Stimulated activated CD4-positive, alpha-beta T cell treated with anti-CD3 and anti-CD28 coated beads, Interleukin-12 subunit alpha, Interleukin-12 subunit beta, amount 100 ng/mL, for 4 hours (primary cell): Measurements from ENCODE around the gene MMEL1.

Experiments used
- DNase-seq: peaks from one replicate; pipeline ENCODE4 v3.0.0-alpha.2; 2020

MMEL1 gene

DNA sequence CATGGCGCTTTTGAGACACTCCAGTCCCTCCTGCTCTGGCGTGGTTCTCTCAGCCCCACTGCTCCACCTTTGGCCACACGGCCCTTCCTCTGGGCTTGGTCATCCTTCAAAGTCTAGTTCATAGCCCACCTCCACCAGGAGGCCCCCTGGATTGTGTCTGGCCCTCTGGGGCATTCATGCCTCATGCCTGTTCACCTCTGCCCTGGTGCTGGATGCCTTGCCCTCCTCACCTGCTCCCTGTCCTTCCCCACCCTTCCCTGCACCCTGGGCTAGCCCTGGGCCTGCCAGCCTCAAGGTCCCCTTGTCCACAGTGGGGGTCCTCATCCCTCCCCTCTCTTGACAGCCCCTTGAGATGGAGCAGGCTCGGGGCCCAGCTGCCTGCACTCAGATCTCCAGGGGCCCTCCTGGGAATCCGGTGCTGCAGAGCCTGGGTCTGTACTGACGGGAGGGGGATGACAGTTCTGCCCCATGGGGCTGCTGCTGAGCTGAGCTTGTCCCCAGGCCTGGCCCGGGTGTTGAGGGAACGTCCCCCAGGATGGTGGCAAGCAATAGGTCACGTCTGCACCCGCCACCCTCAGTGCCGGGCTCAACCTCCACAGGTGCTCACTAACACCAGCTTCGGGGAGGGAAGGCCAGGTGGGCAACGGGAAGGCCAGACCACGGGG, 27.8 kb downstream of the MMEL1 start:
- DNase-seq, result no peak

DNA sequence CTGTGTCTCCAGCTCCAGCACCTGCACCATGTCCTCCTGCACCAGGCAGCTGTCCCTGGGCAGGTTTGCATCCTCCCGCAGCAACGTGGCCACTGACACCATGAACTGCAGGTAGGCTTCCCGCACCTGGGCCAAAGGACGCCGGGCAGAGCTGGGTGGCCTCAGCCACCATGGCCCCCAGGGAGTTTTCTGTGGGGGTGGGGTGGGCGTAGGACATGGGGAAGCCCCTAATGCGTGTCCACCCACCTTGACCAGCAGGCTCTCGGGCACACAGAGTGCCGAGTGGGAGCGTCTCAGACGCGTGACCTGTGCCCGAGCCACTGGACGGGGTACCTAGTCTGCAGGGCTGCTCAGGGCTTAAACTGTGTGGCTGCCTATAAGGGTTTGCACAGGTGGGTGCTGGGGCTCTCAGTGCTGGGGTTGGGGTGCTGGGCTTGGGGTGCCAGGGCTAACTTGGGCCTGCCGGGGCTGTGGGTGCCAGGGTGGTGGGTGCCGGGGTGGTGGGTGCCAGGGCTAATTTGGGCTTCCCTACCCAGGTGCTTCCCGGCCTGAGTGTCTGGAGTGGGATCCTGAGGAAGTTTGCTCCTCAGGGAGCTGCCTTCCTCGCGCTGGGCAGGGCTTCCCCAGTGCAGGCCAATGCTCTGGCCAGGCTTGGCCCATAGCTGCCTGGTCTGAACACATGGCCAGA, 28.5 kb downstream of the MMEL1 start:
- no peak for DNase-seq

GRCh38 chr1:2603521-2604155, 29.2 kb downstream of the MMEL1 start:
- DNase-seq, result no peak

- DNase-seq, result no peak
Observed at GRCh38 chr1:2602866-2603520, 29.8 kb downstream of the MMEL1 start.

DNA sequence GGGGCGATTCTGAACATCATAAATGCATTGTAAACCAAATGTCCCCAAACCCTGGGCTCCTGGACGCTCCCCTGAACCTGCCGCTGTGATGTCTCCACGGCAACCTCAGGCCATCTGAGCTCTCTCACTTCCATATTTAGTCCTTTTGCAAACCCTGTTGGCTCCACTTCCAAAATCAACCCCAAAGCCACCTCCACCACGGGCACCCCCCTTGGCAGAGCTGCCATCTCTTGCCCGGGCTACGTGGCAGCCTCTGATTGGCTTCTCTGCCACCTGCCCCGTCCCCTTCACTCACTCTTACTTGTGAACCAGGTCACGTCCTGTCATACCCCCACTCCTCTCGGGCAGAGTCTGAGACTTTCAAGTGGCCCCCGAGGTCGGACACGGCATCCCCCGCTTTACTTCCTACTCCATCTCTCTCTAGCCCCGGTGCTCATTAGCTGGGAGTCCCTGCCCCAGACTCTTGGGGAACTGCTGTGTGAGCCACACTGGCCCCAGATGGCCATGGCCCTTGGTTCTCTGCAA, 30.4 kb downstream of the MMEL1 start:
- no peak for DNase-seq

- no peak for DNase-seq
Observed at GRCh38 chr1:2601721-2602303, 31.0 kb downstream of the MMEL1 start.

- DNase-seq, result no peak
Observed at GRCh38 chr1:2598329-2598931, 34.4 kb downstream of the MMEL1 start.

GRCh38 chr1:2597441-2598328, 35.1 kb downstream of the MMEL1 start:
- no peak for DNase-seq

DNA sequence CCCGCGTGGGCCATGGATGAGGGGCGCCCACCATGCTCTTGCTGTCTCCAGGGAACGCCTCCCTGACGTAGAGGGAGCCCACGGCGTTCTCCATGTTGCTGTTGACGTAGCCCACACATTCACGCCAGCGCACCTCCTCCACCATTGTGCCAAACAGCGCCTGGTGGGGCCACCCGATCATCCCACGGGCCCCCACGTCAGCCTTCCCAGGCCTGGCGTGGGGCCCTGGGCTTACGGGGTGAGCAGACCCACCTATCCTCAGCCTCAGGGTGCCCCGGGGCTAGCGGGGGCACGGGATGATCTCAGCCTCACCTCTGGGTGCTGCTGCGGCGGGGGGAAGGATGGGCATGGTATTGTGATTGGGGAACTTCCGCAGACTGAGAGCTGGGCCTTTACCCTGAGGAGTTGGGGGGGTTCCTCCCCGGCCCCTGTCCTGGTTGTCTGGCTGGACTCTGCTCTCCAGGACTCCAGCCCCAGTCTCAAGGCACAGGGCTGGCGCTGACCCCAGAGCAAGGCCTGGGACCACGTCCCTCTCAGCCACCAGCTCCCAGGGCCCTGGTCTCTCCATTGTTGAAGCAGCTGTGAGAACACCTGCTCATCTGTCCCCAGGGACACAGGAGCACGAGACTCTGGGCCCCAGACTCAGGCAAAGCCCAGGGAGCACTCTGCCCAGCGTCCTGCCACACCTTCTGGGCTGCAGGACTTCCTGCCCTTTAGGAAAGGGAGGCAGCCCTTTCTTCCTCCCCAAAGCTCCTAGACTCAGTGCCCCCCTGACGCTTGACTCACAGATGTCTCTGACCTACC, 36.1 kb downstream of the MMEL1 start:
- no peak for DNase-seq

- no peak for DNase-seq
Observed at GRCh38 chr1:2595812-2596529, 36.8 kb downstream of the MMEL1 start.

DNA sequence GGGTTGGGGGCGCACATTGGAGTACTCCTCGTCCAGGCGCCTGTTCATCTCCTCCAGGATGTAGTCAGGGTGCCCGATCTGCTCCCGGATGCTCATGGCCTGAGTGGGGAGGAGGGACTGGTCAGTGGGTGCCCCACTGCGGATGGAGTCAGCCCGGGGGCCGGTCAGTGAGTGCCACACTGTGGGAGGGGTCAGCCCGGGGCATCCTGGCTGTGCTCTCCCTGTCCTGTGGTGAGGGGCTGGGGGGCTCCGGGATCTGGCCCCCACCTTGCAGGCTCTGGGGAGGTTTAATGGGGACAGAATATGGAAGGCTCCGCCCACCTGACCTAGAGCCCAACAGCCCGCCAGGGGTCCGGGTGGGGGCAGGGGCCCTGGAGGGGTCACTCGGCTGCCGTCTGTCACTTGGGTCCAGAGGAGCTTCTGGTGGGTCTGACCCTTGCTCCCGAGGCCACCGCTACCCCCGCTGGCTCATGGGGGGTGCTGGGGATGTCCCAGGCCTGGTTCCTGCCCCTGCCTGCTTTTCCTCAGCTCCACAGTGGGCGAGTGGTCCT, 37.5 kb downstream of the MMEL1 start:
- DNase-seq, result no peak

DNA sequence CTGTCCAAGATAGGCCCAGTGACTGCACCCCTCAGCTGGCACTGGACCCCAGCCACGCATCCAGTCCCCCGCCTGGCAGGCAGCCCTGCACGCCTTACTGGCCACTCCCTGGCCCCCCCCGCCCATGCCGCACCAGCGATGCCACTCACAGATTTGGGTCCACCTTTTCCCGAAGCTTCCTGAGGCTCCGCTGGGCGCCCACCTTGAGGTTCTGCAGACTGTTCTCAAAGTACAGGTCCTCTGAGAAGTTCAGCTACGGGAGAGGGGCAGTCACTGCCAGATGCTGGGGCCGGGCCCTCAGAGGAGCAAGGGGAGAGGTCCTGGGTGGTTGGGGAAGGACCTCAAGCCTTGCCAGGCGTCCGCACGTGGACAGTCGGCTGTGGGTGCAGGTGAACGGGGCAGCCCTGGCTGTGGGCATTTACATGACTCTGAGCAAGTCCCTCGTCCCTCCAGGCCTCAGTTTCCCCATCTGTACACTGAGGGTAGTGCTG, 38.1 kb downstream of the MMEL1 start:
- DNase-seq, result no peak

- DNase-seq, result no peak
Observed at GRCh38 chr1:2594001-2594640, 38.7 kb downstream of the MMEL1 start.

DNA sequence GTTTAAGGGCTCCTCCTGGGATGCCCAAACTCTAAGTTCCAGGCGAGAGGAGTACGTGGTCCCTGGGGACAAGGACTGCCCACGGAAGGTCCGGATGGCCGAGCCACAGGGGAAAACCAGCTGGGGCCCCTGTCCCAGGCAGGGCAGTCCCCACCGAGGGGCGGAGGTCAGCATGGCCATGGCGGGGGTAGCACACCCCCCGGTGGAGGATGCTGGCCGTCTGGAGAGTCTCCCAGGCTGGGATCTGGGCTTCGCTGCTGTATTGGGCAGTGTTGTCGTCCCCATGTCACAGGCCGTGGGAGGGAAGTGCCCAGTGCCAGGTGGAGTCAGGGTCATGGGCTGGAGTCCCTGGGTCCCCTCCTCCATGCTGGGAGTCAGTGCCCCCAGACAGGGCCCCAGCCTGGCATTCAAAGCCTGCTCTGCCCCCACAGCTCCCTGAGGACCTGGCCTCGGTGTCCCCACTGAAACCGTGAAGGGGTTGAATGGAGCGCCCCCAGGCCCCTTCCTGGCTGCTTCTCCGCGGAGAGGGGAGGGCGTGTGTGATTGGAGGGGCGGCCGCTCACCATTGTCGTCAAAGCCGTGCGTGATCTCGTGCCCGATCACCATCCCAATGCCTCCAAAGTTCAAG, 39.5 kb downstream of the MMEL1 start:
- no peak for DNase-seq

- DNase-seq, result no peak
Observed at GRCh38 chr1:2592672-2593071, 40.1 kb downstream of the MMEL1 start.

DNA sequence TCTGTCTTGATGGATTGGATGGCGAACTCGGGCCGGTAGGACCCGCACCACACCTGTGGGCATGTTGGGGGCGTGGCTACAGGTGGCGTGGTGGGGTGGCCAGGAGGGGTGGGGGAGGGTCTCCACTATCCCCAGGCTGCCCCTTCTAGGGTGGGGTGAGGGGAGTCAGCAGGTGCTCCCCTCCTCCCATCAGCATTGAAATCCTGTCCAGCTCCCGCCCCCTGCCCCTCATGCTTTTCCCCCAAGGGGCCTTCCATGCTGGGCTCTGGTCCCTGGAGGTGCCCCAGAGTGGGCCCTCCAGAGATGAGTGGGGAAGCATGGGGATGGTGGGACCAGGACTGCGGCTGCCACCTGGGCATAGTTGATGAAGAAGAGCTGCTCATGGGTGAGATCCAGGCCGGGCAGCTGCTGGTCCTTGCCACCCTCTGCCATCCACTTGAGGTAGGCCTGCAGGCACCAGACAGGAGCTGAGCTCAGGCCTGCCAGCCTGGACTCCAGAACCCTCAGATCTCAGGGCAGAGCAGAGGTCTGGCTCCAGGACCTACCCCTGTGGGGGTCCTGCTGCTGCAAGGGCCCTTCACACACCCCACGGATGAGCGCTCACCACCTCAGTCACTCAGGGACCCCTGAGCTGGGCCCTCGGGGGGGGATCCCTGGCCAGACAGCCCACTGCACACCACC, 41.1 kb downstream of the MMEL1 start:
- DNase-seq, result no peak

DNA sequence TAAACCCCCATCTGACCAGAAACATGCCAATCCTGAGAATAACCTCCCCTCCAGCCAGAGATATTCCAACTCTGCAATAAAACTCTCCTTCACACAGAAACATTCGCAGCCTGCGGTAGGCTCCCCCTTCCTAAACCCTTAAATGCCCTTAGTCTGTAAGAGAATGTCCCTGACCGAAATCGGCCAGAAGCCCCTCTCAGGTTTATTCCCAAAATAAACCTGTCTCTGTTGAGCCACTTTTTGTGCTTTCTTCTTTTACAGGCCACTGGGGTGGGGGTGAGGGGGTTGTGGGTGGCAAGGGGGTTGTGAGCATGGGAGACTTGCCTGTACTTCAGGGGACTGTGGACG, 41.6 kb downstream of the MMEL1 start:
- DNase-seq, result no peak
